Suppressor macrophage treated with lipopolysaccharide for 1 hour (primary cell): ENCODE data around the gene TOR3A.
"Not testable (repeated sequence)": the region's sequence is repeated elsewhere in the genome, so short reads cannot be mapped to it uniquely, and the experiment has no call there.

Source experiments
- DNase-seq, 3 donors: peaks; one replicate each; pipeline ENCODE4 v3.0.0-alpha.2; 2020 to 2022

The TOR3A gene, protein sequence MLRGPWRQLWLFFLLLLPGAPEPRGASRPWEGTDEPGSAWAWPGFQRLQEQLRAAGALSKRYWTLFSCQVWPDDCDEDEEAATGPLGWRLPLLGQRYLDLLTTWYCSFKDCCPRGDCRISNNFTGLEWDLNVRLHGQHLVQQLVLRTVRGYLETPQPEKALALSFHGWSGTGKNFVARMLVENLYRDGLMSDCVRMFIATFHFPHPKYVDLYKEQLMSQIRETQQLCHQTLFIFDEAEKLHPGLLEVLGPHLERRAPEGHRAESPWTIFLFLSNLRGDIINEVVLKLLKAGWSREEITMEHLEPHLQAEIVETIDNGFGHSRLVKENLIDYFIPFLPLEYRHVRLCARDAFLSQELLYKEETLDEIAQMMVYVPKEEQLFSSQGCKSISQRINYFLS

DNA sequence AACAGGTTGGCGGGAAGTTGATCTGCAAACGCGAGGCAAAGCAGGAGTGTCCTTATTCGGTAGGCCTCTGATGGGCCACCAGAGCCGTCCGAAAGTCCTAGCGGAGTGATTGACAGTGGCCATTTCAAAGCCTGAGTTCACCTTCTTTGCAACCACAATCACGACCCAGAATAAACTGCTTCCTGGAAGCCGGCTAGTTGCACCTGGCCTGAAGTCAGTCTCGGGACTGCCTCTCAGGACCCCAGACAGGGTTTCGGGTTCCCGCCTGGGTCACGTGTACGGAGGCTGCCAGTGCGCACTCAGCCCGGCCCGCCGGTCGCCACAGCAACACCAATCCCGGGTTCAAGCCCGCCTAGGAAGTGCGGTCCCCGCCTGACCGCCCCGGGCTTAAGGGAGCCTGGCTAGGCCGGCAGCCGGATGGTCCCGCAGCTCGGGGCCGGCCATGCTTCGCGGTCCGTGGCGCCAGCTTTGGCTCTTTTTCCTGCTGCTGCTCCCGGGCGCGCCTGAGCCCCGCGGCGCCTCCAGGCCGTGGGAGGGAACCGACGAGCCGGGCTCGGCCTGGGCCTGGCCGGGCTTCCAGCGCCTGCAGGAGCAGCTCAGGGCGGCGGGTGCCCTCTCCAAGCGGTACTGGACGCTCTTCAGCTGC is at the start of gene TOR3A:
TSS of gene TOR3A (plus strand) at position 384 of the 646 bp plus-strand sequence. CDS start at position 443, 59 bp downstream.
- DNase-seq = peak; percentile 81 to 89 (median 84)

DNA sequence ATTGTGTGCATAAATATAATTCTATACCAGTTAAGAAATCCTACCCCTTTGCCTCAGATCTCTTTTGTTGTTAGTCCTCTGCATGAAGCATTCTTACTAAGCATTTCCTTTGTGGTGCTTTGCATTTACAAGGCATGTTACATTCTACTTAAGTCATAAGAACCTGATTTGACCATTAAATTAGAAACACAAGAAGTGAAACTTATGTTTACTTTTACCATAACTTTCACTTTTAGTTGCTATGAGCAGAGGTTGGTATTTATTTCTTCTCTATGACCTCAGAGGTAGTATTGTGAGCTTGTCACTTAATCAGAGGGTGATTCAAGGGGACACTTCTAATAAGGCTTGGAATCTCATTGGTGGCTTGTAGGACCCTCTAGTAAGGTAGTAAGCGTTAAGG is 47.1 kb upstream of the TOR3A start:
- peak; percentile 31 to 85 (median 62) for DNase-seq

DNA sequence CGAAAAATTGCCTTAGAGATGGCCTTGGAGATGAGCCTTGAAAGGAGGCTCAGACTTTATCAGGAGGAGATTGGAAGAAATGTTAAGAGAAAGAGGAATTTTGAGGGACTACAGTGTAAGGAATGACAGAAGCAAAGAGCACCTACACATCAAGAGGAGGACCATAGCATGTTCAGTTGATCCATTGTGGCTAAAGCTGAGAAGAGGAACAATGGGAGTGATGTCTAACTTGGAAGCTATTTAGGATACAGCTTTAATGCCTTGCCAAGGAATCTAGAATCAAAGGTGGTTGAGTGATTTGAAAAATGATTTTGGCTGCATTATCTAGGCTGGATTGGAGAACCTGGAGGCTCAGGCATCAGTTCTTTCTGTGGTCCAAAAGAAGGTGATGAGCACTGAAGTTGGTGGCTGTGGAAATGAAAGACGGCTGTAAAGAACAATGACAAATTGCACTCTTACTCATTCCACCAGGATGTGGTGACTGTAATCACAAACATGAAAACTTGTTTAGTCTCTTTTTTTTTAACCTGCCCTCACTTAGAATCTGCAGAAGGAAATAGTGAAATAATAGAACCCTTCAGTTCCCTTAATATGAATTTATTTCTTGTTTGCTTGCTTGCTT is 44.9 kb upstream of the TOR3A start:
- DNase-seq = peak in 1 of 3 donors; percentile 30

DNA sequence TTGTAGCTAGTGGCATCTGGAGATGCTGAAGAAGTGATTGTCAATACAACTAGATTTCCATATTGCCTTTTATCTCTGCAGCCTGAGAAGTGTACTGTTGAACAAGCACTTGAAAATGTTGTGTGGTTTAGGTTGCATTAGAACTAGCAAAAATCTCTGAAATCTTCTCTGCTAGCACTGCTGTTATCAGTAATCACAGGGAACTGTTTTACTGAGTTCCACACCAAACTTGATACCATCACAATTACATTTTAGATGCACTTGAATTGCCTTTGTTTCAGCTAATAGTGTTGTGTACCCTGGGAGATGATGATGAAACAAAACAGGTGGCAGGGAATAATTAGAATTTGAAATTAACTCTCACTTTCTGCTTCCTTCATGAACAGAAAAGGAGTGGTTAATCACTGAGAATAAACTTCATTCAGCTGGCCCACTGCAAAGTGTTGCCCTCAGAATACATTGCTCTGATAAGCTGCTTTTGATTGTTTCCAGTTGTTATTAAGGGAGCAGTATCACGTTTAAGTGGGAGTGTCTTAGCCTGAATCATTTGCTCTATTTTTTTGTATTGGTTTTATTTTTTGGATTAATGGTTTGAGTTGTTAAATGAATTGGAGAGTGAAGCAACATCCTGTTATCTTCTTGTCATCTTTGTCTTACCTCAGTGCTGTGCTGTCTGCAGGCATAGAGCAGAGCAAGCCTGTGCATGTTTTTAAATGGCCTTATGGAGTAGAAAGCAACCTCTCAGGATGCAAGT is 43.2 kb upstream of the TOR3A start:
- DNase-seq = no peak

DNA sequence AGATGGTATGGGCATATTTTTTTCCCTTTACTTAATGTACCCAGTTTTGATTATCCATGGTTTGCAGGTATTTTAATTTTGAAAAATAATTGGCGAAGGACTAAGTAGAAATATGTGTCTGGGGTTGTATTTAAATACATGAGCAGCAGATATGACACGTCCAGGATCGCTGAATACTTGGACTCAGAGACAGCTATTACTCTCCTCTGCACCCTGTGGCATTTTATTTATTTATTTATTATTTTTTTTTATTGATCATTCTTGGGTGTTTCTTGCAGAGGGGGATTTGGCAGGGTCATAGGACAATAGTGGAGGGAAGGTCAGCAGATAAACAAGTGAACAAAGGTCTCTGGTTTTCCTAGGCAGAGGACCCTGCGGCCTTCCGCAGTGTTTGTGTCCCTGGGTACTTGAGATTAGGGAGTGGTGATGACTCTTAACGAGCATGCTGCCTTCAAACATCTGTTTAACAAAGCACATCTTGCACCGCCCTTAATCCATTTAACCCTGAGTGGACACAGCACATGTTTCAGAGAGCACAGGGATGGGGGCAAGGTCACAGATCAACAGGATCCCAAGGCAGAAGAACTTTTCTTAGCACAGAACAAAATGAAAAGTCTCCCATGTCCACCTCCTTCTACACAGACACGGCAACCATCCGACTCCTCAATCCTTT is 42.2 kb upstream of the TOR3A start:
- not testable (repeated sequence) for DNase-seq

DNA sequence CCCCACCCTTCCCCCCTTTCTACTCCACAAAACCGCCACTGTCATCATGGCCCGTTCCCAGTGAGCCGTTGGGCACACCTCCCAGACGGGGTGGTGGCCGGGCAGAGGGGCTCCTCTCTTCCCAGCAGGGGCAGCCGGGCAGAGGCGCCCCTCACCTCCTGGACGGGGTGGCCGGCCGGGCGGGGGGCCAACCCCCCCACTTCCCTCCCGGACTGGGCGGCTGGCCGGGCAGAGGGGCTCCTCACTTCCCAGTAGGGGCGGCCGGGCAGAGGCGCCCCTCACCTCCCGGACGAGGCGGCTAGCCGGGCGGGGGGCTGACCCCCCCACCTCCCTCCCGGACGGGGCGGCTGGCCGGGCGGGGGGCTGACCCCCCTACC is 41.7 kb upstream of the TOR3A start:
- not testable (repeated sequence) for DNase-seq

DNA sequence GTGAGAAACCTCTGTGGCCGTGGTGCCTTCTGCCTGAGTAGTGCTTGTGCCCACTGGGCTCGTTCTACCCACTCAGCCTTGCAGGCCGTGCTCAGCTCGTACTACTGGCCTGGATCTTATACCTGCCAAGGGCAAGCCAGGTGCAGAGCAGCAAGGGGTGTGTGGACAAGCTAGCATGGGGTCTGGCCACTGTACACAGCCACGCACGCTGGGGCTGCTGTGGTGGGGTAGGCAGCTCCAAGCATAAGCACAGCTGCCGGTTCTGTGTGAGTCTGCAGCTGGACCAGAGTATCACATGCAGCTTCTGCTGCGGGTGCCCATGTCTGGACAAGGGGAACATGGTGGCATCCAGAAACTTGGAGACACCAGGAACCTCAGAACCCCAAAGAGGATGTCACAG is 39.8 kb upstream of the TOR3A start:
- no peak for DNase-seq

DNA sequence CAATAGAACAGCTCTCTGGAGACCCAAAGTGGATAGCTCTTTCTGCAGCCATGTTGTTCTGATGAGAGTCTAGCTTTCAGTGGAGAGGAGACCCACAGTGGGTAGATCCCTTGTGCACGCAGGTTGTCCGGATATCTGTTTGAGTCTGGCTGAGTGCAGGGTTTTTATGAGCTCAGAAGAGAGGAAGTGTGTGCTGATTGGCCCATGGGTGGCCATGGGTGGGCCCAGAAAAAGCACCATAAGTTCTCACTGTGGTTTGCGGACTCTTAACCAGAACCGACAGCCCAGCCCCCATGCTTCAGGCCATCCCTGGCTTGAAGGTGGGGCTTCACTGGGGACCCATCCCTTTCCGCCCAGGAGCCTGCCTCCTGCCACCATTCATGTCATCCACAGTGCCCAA is 39.2 kb upstream of the TOR3A start:
- DNase-seq = no peak

DNA sequence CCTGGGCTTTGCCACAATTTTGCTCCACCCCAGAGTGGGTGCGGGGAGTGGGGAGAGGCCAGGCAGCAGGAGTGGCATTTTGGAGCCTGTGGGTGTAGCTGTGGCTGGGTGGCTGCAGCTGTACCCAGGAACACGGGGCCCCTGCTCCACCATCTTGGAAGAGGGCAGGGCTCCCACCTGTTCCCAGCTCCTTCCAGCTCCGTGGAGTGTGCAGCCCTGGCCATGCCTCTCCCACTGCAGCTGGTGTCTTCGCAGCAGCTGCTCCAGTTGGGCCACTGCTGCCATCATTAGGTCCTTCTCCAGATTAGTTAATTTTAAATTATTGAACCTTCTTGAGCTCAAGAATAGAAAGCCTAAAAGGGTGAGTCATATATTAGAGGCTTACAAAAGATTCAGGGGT is 38.6 kb upstream of the TOR3A start:
- DNase-seq = no peak

DNA sequence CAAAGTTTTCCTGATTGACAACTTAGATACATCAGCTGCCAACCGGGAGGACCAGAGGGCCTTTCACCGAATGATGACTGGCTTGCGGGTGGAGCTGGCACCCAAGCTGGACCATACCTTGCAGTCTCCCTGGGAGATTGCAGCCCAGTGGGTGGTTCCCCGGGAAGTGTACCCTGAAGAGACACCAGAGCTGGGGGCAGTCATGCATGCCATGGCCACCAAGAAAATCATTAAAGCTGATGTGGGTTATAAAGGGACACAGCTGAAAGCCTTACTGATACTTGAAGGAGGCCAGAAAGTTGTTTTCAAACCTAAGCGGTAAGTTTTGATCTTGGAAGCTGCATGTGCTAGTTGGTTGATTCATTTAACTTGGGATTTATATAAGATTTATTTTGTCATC is 38.0 kb upstream of the TOR3A start:
- no peak for DNase-seq

DNA sequence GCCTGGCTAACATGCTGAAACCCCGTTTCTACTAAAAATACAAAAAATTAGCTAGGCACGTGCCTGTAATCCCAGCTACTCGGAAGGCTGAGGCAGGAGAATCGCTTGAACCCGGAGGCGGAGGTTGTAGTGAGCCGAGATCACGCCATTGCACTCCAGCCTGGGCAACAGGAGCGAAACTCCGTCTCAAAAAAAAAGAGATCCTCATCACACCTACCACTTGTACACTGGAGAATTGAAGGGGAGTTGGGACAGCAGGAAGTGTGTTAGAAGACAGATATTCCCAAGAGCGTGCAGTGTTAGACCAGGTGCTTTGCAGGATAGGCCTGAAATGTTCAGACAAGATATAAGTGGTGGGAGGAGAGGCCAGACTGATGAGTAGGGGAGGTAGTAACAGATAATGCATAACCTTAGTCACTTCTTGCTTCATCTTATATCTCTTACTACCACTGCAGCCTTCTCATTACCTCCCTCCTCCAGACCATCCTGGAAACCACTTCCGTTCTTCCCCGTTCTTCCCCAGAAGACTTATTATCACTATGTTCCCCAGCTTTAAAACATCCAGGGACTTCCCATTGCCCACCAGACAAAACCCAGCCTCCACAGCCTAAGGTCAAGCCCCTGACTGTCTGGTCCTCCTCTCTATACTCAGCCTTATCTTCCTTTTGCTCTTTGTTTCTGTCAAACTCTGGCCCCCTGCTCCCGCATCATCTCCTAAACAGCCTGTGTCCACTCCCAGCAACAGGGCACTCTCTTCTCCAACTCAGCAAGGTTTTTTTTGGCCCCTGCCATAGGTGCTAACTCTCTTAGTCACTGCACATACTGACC is 34.8 kb upstream of the TOR3A start:
- DNase-seq = no peak

DNA sequence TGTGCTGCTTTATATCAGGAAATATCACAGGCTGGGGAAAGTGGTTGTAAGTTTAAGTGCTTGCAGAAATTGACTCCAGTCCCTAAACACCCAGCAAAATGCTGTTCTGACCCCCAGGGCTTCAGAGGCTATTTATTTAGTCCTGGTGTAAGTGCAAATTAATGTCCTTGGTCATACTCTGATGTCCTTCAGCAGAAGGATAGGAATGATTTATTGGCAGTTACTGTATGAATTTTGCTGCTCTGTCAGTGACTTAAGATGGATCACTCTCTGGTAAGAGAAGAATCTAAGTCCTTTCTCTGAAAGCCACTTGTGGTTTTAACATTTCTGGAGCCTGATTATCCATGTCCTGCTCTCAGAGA is 34.3 kb upstream of the TOR3A start:
- DNase-seq = no peak

DNA sequence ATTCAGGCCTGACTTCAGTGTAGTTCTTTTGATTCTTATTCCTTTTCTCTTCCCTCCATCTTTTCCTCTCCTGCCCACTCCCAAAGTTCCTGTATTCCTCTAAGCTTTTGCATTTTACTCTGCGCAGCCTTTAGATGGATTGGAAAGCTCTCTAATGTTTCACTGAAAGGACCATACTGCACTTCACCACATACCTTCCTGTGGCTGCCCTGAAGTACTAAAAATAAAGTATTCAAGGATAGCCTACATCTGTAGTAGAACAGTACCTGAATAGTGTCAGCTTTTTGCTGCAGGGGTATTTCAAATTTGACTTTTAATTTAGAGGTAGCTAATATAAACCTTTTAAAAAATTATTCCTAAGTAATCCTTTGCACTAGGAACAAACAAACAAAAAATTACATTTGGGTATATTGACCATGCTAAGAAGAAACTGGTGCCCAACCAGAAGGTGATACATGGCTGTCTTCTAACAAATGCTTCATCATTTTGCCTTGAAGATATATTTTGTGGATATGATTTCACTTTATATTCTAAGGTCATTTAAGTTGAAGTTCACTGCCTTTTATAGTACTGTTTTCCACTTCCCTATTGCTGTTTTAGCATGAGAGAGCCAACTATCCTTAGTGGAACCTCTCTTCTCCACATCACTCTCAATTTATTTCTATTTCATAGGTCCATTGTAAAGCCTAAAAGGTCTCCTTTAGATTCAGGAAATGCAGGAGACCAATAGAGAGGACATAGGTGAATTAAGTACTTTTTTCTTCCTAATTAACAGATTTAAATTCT is 33.3 kb upstream of the TOR3A start:
- no peak for DNase-seq

DNA sequence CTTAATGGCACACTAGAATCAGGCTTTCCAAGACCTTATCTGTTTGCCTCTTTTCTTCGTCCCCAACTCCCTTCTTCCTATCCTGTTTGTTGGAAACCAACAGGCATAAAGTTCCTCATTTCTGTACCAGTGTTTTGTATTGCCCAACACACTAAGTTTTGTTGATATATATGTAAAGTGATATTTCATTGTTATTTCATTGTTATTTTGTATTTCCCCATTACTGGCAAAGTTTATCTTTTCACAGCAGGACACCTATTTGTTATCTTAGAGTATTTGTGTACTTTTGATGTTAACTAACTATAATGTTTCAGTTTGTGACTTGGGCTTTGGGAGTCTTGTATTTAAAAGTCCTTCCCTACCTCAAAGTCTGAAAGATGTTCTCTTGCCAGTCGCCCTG is 29.1 kb upstream of the TOR3A start:
- peak in 1 of 3 donors; percentile 35 for DNase-seq

DNA sequence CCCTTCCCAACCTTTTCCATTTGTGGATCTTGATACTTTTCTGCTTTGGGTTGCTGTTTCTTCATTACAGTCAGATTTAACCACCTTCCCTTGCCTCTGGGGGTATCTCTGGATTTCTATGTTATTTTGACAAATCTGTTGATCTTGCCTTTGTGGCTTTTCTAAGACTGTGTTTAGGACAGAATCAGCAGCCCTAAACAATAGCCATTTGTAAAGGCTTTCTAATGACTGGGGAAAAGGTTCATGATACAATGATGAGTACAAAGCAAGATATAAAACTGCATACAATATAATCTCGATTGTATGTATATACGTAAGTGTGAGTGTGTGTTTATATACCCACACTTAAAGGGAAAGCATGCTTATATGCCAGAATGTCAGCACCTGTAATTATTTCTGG is 28.4 kb upstream of the TOR3A start:
- no peak for DNase-seq

DNA sequence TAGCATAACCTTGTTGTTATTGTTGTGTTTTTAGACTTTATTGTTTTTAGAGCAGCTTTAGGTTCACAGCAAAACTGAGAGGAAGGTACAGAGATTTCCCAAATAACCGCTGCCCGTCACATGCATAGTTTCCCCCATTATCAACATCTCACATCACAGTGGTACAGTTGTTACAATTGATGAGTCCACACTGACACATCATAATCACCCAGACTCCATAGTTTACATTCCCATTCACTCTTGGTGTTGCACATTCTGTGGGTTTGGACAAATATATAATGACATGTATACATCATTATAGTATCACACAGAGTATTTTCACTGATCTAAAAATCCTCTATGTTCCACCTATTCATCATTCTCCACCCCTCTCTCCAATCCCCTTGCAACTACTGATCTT is 25.9 kb upstream of the TOR3A start:
- DNase-seq = no peak

DNA sequence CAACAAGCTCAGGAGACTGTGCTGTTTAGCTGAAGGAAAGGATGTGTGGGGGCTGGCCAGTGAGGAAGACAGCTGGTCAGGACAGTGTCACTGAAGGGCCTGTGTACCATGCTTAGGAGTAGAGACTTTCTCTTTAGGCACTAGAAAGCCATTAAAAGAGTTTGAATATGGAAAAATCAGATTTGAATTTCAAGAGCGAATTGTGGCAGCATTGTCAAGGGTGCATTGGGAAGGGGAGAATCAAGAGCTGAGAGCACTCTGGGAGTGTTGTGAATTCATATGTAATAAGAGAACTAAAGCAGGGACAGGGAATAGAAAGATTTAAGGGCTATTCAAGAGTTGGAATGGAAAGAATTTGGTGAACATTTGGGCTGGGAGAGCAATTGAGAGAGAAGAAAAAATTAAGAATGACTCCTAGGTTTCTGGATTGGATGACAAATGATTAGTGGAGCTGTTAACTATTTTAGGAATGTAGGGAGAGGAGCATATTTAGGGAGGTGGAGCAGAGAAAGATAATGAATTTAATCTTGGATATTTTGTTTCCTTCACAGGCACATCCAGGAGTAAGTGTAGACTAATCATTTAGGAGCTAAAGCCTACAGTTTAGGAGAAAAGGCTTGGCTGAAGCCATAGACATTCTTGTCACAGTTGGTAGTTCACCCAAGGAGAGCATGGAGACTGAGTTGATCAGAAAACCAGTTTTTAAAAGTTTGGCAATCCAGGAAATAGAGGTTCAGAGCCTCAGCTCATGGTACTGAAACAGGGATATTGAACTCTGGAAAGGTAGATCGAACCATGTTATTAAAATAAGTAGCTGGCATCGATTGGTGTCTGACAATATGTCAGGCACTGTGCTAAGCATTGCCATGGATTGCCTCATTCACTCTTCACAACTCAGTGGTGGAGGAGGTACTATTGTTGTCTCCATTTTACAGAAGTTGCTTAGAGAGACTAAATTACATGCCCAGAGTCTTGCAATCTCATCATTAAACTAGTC is 23.1 kb upstream of the TOR3A start:
- DNase-seq = peak in 2 of 3 donors; percentile 37 to 44

DNA sequence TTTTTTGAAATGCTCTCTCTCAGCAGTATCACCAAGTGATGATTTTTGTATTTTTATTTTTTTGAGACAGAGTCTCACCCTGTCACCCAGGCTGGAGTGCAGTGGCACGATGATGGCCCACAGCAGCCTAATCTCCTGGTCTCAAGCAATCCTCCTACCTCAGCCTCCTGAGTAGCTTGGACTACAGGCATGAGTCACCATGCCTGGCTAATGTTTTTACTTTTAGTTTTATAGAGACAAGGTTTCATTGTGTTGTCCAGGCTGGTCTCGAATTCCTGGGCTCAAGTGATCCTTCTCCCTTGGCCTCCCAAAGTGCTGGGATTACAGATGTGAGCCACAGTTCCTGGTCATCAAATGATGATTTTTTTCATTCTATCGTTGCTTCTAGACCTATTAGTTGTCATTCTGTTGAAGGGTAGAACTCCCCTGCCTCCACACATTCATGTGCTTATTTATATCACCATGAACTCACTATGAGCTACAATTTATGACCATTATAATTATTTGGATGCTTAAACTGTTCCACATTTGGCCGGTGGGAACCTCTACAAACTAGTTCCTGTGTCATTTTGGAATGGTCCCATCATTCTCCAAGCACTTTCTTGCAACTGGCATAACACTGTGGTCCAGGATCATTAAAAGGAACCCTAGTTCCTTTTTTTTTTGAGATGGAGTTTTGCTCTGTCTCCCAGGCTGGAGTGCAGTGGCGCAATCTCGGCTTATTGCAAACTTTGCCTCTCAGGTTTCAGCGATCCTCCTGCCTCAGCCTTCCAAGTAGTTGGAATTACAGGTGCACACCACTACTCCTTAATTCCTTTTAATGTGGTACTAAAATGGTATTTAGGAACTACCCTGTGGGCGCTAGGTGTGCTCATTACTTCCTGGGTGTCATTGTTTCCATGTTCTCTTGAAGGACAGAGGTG is 20.2 kb upstream of the TOR3A start:
- DNase-seq = no peak

DNA sequence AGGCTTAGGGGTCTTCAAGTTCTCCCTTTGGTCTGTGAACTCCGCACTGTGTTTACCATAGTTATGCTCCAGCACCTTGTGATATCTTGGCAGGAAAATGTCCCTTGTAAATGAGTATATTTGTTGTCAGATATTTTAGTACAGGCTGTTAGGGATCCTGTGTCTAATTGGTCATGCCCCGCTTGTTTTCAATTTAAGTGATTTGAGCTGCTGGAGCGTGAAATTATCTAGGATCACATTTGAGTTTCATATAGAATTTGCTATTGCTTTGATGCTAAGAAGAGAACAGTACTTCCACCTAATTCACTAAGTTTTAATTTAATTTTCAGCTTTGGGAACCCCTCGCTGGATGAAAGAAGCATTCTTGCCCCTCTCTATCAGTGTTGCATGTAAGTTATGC is 15.4 kb upstream of the TOR3A start:
- no peak for DNase-seq
